ENCODE data around the gene LMF1.

DNA sequence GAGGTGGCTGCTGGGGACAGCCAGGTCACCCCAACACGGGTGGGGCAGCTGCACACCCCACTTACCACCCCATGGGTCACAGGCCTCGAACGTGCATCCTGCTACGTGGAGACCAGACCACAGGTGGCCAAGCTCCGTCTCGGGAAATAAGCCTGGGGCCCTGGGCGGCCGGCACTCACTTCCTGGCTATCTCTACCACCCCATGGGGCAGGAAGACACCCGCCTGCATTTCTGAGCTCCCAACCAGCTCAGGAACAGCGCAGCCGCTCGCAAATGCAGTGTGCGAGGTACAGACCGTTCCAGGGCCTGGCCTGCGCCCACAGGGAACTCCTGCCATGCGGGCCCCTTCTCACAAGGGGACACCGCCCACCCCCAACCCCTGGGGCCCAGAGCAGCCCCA is 165.3 kb downstream of the LMF1 start:
- TF ChIP-seq, protein P1, sequence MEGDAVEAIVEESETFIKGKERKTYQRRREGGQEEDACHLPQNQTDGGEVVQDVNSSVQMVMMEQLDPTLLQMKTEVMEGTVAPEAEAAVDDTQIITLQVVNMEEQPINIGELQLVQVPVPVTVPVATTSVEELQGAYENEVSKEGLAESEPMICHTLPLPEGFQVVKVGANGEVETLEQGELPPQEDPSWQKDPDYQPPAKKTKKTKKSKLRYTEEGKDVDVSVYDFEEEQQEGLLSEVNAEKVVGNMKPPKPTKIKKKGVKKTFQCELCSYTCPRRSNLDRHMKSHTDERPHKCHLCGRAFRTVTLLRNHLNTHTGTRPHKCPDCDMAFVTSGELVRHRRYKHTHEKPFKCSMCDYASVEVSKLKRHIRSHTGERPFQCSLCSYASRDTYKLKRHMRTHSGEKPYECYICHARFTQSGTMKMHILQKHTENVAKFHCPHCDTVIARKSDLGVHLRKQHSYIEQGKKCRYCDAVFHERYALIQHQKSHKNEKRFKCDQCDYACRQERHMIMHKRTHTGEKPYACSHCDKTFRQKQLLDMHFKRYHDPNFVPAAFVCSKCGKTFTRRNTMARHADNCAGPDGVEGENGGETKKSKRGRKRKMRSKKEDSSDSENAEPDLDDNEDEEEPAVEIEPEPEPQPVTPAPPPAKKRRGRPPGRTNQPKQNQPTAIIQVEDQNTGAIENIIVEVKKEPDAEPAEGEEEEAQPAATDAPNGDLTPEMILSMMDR (IDR thresholded peaks at IDR 0.05 in 2 of 3, conservative IDR thresholded peaks at IDR 0.05 in 1 of 3; ENCODE audit: borderline replicate concordance in 1 of 3, insufficient read depth in 1 of 3, low read depth in 2 of 3, low read length in 2 of 3) = no peak
- TF ChIP-seq, protein P2, sequence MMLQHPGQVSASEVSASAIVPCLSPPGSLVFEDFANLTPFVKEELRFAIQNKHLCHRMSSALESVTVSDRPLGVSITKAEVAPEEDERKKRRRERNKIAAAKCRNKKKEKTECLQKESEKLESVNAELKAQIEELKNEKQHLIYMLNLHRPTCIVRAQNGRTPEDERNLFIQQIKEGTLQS (IDR thresholded peaks at IDR 0.05) = no peak
- TF ChIP-seq EZH2phosphoT487 (IDR thresholded peaks at IDR 0.05; ENCODE audit: borderline replicate concordance) = no peak
- no peak for TF ChIP-seq EZH2 (IDR thresholded peaks at IDR 0.05)

Measured in HCT116 (cell line).